ENCODE data around the gene ARHGEF19. TPM values are rescaled to one million over a fixed set of nuclear protein-coding genes. Genes with fewer than 3 reads are reported as not detected.

Gene ARHGEF19
- total and polyA plus RNA-seq, 9 of the 15 experiments (the other 6 are each of a cell fraction or from before 2014, with no cell fraction given): 0.73 to 21.0 (median 5.2) TPM

DNA sequence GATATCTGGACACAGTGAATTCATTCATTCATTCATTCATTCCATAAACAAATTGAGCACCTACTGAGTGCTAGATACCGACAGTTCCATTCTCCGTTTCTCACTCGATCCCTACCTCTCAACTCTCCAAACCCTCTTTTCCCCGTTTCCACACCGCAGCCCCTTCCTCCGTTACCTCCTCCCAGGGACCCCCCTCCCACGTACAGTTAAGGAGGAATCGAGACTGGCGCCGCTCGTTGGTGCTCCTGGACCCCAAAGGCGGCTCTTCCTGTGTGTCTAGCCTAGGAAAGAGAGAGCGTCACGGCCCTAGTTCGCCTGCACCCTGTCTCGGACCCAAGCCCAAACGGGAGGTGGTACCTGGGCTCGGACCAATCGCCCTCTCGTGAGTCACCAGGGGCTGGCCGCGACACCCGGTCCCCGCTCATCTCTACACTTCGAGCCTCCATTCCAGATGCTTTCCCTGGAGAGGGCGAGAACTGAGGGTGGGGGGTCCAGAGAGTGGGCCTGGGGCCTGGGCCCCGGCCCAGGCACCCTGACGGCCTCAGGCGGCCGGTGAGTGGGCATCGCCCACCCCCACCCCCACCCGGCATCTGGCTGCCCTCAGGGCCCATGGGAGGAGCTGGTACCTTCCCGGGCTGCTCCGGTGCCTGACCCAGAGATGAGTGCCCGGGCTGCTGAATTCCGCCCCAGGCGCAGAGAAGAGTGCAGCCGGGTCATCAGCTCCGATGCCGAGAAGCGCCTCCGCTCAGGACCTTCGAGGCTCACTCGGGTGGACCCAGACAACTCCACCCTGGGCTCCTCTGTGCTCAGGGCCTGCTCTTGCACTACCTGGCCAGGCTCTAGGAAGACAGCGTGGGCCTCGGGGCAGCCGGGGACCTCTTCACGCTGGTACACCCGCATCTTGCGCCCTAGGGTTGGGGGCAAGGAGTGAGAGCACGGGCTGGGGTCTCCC, 4.9 kb downstream of the ARHGEF19 start (continued):
- TF ChIP-seq ASH1L (IDR thresholded peaks at IDR 0.05; ENCODE audit: borderline replicate concordance, low read depth, partially characterized antibody) (no peak), FOXM1 (IDR thresholded peaks at IDR 0.05; ENCODE audit: low read depth) (no peak), FOXM1 (CRISPR knock-in tag; IDR thresholded peaks at IDR 0.05; ENCODE audit: low read depth) (no peak), ZNF311 (CRISPR knock-in tag; IDR thresholded peaks at IDR 0.05) (no peak), POLR2AphosphoS5 (IDR thresholded peaks at IDR 0.05; ENCODE audit: control insufficient read depth, insufficient read depth, low read depth, low read length) (no peak), RFX5 (IDR thresholded peaks at IDR 0.05; ENCODE audit: low read depth, low read length) (no peak), PCBP2 (IDR thresholded peaks at IDR 0.05; ENCODE audit: low read depth, low read length, poor library complexity, severe bottlenecking) (no peak), NFIC (IDR thresholded peaks at IDR 0.05) (no peak), ZNF778 (CRISPR knock-in tag; IDR thresholded peaks at IDR 0.05) (no peak), CXXC5 (CRISPR knock-in tag; IDR thresholded peaks at IDR 0.05) (no peak), GTF2A2 (tag; IDR thresholded peaks at IDR 0.05) (no peak), RAD21 (CRISPR knock-in tag; conservative IDR thresholded peaks at IDR 0.05 in 1 of 2, IDR thresholded peaks at IDR 0.05 in 1 of 2) (no peak), OTX1 (CRISPR knock-in tag; IDR thresholded peaks at IDR 0.05) (0 out of 2 replicates have a peak, but pooled peaks have one; percentile 25), ZNF324 (CRISPR knock-in tag; IDR thresholded peaks at IDR 0.05) (no peak)
- TF ChIP-seq, protein P1, sequence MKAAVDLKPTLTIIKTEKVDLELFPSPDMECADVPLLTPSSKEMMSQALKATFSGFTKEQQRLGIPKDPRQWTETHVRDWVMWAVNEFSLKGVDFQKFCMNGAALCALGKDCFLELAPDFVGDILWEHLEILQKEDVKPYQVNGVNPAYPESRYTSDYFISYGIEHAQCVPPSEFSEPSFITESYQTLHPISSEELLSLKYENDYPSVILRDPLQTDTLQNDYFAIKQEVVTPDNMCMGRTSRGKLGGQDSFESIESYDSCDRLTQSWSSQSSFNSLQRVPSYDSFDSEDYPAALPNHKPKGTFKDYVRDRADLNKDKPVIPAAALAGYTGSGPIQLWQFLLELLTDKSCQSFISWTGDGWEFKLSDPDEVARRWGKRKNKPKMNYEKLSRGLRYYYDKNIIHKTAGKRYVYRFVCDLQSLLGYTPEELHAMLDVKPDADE (conservative IDR thresholded peaks at IDR 0.05; ENCODE audit: control insufficient read depth, low read depth, low read length): no peak
- TF ChIP-seq, protein P2, sequence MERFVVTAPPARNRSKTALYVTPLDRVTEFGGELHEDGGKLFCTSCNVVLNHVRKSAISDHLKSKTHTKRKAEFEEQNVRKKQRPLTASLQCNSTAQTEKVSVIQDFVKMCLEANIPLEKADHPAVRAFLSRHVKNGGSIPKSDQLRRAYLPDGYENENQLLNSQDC (CRISPR knock-in tag; IDR thresholded peaks at IDR 0.05): no peak
- TF ChIP-seq, protein P3, sequence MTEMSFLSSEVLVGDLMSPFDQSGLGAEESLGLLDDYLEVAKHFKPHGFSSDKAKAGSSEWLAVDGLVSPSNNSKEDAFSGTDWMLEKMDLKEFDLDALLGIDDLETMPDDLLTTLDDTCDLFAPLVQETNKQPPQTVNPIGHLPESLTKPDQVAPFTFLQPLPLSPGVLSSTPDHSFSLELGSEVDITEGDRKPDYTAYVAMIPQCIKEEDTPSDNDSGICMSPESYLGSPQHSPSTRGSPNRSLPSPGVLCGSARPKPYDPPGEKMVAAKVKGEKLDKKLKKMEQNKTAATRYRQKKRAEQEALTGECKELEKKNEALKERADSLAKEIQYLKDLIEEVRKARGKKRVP (CRISPR knock-in tag; IDR thresholded peaks at IDR 0.05): no peak
- TF ChIP-seq, protein P4, sequence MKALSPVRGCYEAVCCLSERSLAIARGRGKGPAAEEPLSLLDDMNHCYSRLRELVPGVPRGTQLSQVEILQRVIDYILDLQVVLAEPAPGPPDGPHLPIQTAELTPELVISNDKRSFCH (CRISPR knock-in tag; IDR thresholded peaks at IDR 0.05): no peak
- TF ChIP-seq, protein P4 (tag; IDR thresholded peaks at IDR 0.05): 0 out of 2 replicates have a peak, but pooled peaks have one; percentile 50
- TF ChIP-seq, protein P5, sequence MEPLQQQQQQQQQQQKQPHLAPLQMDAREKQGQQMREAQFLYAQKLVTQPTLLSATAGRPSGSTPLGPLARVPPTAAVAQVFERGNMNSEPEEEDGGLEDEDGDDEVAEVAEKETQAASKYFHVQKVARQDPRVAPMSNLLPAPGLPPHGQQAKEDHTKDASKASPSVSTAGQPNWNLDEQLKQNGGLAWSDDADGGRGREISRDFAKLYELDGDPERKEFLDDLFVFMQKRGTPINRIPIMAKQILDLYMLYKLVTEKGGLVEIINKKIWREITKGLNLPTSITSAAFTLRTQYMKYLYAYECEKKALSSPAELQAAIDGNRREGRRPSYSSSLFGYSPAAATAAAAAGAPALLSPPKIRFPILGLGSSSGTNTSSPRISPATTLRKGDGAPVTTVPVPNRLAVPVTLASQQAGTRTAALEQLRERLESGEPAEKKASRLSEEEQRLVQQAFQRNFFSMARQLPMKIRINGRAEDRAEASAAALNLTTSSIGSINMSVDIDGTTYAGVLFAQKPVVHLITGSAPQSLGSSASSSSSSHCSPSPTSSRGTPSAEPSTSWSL (CRISPR knock-in tag; IDR thresholded peaks at IDR 0.05; ENCODE audit: borderline replicate concordance): no peak
- TF ChIP-seq, protein P6, sequence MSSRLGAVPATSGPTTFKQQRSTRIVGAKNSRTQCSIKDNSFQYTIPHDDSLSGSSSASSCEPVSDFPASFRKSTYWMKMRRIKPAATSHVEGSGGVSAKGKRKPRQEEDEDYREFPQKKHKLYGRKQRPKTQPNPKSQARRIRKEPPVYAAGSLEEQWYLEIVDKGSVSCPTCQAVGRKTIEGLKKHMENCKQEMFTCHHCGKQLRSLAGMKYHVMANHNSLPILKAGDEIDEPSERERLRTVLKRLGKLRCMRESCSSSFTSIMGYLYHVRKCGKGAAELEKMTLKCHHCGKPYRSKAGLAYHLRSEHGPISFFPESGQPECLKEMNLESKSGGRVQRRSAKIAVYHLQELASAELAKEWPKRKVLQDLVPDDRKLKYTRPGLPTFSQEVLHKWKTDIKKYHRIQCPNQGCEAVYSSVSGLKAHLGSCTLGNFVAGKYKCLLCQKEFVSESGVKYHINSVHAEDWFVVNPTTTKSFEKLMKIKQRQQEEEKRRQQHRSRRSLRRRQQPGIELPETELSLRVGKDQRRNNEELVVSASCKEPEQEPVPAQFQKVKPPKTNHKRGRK (tag; IDR thresholded peaks at IDR 0.05): no peak

All from K562 (cell line).